Measurements from ENCODE around the gene PAK4.
"Not testable (repeated sequence)": the region's sequence is repeated elsewhere in the genome, so short reads cannot be mapped to it uniquely, and the experiment has no call there.

The PAK4 gene

DNA sequence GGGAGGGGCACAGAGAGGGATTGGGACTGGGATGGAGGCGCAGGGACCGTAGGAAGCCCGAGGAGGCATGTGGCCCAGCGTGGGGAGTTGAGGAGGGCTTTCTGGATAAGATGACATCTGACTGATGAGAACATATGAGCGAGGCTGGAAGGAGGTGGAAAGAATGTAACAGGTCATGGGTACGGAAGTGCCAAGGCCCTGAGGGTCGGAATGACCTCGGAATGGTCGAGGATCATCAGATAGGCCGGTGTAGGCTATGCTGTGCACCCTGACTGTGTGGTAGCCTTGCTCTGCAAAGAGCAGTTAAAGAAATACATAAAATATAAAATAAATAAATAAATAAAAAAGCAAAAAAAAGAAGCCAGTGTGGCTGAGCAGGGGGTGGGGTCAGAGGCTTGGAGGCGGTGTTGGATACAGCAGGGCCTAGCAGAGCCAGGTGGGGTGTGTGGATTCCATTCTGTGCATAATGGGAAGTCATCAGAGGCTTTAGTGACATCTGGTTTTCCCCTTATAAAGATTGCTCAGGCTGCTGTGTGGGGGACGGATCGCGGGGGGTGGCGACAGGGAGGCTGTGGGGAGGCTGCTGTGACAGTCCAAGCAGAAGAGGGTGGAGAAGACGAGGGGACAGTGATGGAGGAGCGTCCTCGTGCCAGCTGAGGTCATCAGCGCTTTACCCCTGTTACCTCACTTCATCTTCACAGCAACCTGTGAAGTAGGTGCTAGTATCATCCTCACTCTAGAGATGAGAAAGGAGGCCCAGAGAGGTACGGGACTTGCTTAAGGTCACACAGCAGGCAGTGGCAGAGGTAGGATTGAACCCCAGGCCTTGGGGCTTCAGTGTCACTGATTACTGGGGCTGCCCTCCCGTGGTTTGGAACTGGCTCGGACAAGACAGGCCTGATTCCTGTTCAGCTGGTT is 5.0 kb downstream of the PAK4 start:
- DNase-seq, result no peak

GRCh38 chr19:39131255-39131755 is 5.7 kb downstream of the PAK4 start:
- no peak for DNase-seq

DNA sequence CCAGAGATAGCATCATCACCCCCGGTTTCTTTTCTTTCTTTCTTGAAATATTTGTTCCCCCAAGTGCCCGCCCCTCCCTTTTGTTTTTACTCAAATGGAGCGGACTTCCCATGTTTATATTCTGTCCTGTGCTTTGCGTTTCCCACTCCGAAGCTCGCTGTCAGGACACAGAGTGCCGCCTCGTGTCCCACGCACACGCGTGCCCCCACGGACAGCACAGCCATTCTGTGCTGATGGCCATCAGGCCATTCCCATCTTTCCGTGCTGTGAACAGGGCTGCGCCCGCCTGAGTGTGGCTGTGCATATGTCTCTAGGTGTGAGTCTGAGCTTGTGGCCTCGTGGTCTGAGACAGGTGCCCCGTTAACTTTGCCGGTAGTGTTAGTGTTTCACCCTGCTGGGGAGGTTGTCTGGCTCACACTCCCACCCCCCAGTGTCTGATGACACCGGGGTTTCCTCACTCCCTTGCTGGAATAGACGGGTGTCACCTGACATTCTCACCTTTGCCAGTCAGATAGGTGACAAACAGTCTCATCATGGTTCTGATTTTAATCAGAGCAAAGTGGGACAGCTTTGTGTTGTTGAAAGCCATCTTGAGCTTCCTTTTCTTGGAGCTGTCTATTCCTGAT is 6.9 kb downstream of the PAK4 start:
- no peak for DNase-seq

GRCh38 chr19:39133431-39134270 is 8.1 kb downstream of the PAK4 start:
- no peak for DNase-seq

DNA sequence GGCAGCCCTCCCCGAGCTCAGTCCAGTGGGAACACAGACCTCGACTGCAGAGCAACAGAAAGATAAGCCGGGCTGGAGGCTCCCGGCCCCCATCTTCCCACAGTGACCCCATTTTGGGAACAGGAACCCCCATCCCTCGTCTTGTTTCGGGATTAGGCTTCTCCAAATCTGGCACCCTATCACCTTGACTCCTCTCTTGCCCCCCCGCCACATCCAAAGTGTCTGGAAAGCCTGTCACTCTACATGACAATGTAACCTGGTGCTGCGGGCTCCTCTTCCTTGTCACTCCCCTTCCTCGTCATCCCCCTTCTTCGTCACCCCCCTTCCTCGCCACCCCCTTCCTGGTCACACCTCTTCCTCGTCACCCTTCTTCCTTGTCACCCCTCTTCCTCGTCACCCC is 10.1 kb downstream of the PAK4 start:
- no peak for DNase-seq

GRCh38 chr19:39136225-39136940 is 10.8 kb downstream of the PAK4 start:
- no peak for DNase-seq

- no peak for DNase-seq
These were observed 11.5 kb downstream of the PAK4 start for GRCh38 chr19:39137131-39137530.

GRCh38 chr19:39138221-39139211 is 12.9 kb downstream of the PAK4 start:
- no peak for DNase-seq

DNA sequence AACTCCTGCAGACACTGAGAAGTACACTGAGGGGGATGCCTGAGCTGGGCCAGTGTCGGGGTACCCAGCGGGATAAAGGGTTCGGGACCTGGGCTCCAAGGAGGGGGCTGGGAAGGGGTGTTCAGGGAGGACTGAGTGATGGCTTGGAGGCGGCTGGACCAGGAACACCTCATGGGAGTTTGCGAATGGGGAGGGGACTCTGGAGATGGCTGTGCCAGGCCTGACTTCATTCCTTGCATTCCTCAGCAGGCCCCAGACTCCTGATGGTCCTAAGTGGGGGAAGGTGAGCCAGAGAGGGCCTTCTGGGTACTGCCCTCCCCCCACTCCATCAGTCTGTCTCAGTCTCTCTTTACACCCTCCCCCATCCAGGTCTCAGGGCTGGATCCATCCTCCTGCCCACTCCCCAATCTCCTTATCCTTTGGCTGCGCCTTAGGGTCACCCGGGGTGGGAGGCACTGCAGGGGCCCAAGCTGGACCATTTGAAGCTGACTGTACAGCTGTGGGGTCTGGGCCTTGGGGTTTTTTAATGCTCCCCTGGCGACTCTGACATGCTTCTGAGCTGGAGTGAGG is 13.8 kb downstream of the PAK4 start:
- DNase-seq, result no peak

DNA sequence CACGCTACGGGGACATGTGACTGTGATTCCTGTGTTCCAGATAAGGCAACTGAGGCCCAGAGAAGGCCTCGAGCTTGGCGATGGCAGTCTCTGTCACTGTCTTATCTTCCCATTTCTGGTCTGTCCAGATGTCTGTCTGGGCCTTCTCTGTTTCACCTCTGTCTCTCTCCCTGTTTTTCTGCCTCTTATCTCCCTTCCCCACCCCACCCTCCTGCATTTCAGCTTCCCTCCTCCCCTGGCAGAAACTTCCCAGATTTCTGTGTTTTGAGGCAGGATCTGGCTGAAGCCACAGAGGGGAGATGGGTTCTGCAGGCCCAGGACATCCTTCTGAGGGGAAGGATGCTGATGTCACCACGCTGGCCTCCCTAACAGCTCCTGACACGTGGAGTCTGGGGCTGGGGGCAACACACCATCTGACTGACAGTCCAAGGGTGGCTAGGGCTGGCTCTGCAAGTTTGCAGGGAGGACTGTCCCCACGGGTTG is 14.4 kb downstream of the PAK4 start:
- no peak for DNase-seq

- DNase-seq, result no peak
These were observed 15.0 kb downstream of the PAK4 start for GRCh38 chr19:39140594-39140993.

- DNase-seq, result no peak
These were observed 16.3 kb downstream of the PAK4 start for GRCh38 chr19:39141929-39142328.

DNA sequence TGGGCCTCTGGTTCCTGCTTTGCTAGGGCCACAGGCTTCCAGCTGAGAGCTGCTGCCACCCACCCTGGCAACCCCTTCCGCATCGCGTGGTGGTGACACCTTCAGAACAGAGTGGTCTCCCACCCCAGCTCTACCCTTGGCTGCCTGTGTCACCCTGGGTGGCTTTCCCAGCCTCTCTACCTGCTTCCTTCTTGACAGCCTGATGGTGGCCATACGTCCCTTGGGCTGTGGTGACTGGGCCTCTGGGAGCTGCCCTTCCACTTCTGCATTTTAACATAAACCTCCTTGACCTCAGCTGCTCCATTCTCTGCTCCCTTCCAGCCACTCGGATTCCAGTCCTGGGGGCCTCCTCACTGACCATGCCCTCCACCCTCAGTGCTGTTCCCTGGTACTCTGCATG is 17.0 kb downstream of the PAK4 start:
- DNase-seq, result no peak

- DNase-seq, result not testable (repeated sequence)
These were observed 18.2 kb downstream of the PAK4 start for GRCh38 chr19:39143757-39144289.

GRCh38 chr19:39144290-39145071 is 18.9 kb downstream of the PAK4 start:
- DNase-seq, result no peak

DNA sequence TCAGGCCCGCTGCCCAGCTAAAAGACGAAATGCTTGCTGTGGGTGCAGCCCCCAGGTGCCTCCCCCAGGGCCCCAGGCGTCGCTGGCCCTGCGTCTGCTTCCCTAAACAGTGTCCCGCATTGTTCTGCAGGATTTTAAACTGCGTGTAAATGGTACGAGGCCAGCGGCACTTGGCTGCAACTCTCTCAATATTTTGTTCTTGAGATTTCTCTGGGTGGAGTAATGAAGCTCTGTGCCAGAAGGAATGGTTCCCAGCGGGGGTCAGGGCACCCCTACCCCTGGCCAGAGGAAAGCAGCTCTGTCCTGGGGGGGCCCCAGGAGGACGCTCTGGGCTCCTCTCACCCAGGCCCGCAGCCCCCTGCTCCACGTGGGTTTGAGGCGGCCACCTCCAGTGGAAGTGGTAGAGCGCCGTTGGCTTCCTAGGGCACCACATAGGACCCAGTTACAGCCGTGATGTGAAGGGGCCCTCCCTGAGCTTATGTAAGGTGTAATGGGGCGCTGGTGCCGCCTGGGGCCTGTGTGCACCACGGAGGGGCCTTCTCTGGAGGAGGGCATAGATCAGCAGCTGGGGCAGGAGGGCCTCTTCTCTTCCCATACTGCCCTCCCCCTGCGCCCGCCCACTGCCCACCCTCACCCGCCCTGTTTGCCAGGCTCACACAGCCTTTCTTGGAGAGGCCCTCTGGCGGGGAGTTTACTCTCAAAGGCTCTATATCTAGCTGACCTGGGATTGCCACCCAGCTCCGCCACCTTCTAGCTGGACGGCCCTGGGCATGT is 19.8 kb downstream of the PAK4 start:
- DNase-seq, result no peak

DNA sequence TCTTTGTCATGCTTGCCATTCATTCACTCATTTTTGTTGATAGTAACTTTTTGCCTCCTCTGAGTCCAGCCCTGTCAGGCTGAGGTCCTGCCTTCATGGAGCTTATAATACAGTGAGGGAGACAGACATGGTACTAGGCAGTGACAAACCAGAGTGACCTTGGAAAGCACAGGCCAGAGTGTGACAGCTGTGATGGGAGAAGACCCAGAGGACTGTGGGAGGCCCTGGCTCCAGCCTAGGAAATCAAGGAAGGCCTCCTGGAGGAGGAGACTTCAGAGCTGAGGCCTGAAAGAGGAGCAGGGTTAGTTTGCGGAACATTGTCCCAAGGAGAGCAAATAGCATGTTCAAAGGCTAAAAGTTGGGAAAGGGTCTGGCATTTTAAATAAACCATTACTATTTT is 20.5 kb downstream of the PAK4 start:
- no peak for DNase-seq

DNA sequence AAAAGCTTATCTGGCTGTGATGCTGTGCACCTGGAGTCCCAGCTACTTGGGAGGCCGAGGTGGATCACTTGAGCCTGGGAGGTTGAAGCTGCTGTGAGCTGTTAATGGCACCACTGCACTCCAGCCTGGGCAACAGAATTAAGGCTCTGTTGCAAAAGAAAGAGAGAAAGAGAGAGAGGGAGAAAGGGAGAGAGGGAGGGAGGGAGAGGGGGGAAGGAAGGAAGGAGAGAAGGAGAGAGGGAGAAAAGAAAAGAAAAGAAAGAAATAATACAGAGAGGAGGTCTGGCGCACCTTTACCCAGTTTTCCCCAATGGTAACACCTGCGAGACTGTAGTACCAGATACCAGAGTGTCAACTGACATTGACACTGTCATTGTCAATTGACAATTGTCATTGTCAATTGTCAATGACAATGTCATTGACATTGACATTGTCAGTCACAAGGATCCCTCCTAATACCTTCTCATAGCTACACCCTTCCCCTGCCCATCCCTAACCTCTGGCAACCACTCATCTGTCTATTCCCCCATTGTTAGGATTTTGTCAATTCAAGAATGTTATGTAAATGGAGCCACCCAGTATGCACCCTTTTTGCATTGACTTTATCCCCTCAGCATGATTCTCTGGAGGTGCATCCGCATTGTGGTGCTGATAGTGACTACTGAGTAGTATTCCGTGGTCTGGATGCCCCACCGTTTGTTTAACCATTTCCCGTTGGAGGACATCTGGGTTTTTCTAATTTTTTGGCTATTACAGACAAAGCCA is 21.3 kb downstream of the PAK4 start:
- no peak for DNase-seq

All from activated CD4-positive, CD25-positive, alpha-beta regulatory T cell (primary cell).